Prostate gland (tissue), 2 donors: ENCODE measurements around the gene SLC7A7. TPM values are rescaled to one million over a fixed set of nuclear protein-coding genes. Genes with fewer than 3 reads are reported as not detected.

ENCODE experiments used
- DNase-seq: peaks from one replicate; pipeline ENCODE4 v3.0.0-alpha.2; 2019; ENCODE audit warnings: low spot score
- H3K27ac ChIP-seq, 2 donors: fragments of 200-600 bp; sonication (generic); 2 replicates each; pipeline ENCODE4 v1.5.1; 2017 to 2019
- H3K27me3 ChIP-seq: fragments of 200-600 bp; sonication (generic); replicated peaks from 2 replicates; pipeline ENCODE4 v1.5.1; 2019; ENCODE audit not compliant: insufficient read depth
- H3K36me3 ChIP-seq, 2 donors: fragments of 200-600 bp; sonication (generic); 1 replicate in 1 of 2; 2 replicates in 1 of 2; pipeline versions ENCODE4 v1.5.1 to v1.8.1; 2017 to 2019
- H3K4me1 ChIP-seq: fragments of 200-600 bp; sonication (generic); replicated peaks from 2 replicates; pipeline ENCODE4 v1.5.1; 2019
- H3K4me3 ChIP-seq, 2 donors: fragments of 200-600 bp; sonication (generic); 2 replicates each; pipeline ENCODE4 v1.5.1; 2017 to 2019
- H3K9me3 ChIP-seq: fragments of 200-600 bp; sonication (generic); 2 replicates; pipeline ENCODE4 v1.5.1; 2017
- POLR2A ChIP-seq: fragments of 450-650 bp; IDR thresholded peaks from one replicate; pipeline ENCODE4 v1.6.1; 2016; ENCODE audit warnings: antibody characterized with exemption, mild to moderate bottlenecking
- POLR2AphosphoS5 ChIP-seq: sonication (generic); formaldehyde crosslinking; IDR thresholded peaks from one replicate; pipeline ENCODE4 v1.6.1; 2017; ENCODE audit warnings: antibody characterized with exemption
- WGBS: methylation state at CpG from one replicate; pipeline ENCODE4 v1.1.5; 2018; 5-methylcytosine and 5-hydroxymethylcytosine counted together
- intact Hi-C: fragments of 100-400 bp; cut with DNase I; formaldehyde crosslinking; loops from one replicate; pipeline ENCODE4 v1.14.2; 2022
- small RNA-seq, 2 donors: library from RNA; depleted of rRNA; stranded (forward); fragments of <200 nt; gene quantifications; one replicate each; pipeline ENCODE3, GENCODE V24; 2016
- total RNA-seq, 2 donors: library from RNA; depleted of rRNA; stranded (reverse); fragments of >200 nt; gene quantifications; one replicate each; pipeline ENCODE4 v1.1.0, GENCODE V29; 2016
- TF ChIP-seq, protein P1 (sequence below), 4 experiments: fragments of 200-600 bp in 2 of 4; fragments of 450-650 bp in 2 of 4; sonication (generic) in 2 of 4; IDR thresholded peaks; 1 replicate in 3 of 4; 2 replicates in 1 of 4; pipeline ENCODE4 v1.5.1; 2016 to 2019; ENCODE audit warnings: antibody characterized with exemption in 4 of 4, mild to moderate bottlenecking in 2 of 4, moderate library complexity in 2 of 4

SLC7A7 gene
- total RNA-seq, 2 donors from 2014 or later: 4.6 to 8.1 TPM

DNA sequence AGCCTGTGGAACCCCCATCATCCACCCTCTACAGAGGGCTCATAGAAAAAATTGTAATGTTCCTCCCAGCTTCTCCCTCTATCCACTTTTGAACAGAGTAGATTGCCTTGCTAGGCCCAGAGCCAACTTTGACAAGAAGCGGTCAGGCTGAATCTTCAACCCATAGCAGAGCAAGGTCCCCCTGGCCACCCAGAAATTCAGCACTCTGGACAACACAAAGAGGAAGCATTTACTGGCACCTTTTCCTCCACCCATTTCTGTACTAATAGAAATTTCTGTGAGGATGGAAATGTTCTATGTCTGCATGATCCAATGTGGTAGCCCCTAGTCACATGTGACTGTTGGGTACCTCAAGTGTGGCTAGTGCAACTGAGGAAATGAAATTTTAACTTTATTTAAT is 91.4 kb downstream of the SLC7A7 start:
- no peaks in the 10 kb centered on the region for H3K27me3 ChIP-seq
- H3K9me3 ChIP-seq: no peaks in the 10 kb centered on the region
- no peaks in the 10 kb centered on the region for H3K36me3 ChIP-seq
- WGBS: 82% methylated on average over 1 of the region's 1 CpG
- intact Hi-C loops: no loop called here
- no peak for DNase-seq
- no peak overlapping the region for H3K4me3 ChIP-seq
- no peak overlapping the region for H3K27ac ChIP-seq
- H3K4me1 ChIP-seq: no peaks in the 10 kb centered on the region
- TF ChIP-seq POLR2AphosphoS5 (no peak), POLR2A (no peak)
- TF ChIP-seq, protein P1, sequence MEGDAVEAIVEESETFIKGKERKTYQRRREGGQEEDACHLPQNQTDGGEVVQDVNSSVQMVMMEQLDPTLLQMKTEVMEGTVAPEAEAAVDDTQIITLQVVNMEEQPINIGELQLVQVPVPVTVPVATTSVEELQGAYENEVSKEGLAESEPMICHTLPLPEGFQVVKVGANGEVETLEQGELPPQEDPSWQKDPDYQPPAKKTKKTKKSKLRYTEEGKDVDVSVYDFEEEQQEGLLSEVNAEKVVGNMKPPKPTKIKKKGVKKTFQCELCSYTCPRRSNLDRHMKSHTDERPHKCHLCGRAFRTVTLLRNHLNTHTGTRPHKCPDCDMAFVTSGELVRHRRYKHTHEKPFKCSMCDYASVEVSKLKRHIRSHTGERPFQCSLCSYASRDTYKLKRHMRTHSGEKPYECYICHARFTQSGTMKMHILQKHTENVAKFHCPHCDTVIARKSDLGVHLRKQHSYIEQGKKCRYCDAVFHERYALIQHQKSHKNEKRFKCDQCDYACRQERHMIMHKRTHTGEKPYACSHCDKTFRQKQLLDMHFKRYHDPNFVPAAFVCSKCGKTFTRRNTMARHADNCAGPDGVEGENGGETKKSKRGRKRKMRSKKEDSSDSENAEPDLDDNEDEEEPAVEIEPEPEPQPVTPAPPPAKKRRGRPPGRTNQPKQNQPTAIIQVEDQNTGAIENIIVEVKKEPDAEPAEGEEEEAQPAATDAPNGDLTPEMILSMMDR (IDR thresholded peaks at IDR 0.05): no peak

Small RNA genes lying within 50 kb of the gene (small RNA-seq; reads per million reads assigned to genes)
- gene RF00019: 0 reads per million in 2 donors
- gene RF00588: 0 reads per million in 2 donors

Other genes starting within 250 kb of the SLC7A7 start
- gene DAD1, start 226.2 kb downstream of the SLC7A7 start, total RNA-seq: 100 to 1,000 TPM; 231 to 289 TPM
- 100 to 1,000 TPM in 1 of 2 donors, 10 to 100 TPM in 1; 25.9 to 116 TPM for gene ABHD4, start 217.1 kb downstream of the SLC7A7 start, total RNA-seq
- not detected for gene OR6J1, start 171.1 kb downstream of the SLC7A7 start, total RNA-seq
- 10 to 100 TPM; 65.2 to 81.9 TPM for gene OXA1L, start 48.7 kb downstream of the SLC7A7 start, total RNA-seq
- gene MRPL52, start 14.5 kb upstream of the SLC7A7 start, total RNA-seq: 100 to 1,000 TPM in 1 of 2 donors, 10 to 100 TPM in 1; 54.5 to 195 TPM
- gene MMP14, start 21.1 kb upstream of the SLC7A7 start, total RNA-seq: 10 to 100 TPM; 64.9 to 90.4 TPM
- 100 to 1,000 TPM; 124 to 150 TPM for gene LRP10, start 56.3 kb upstream of the SLC7A7 start, total RNA-seq
- gene REM2, start 67.8 kb upstream of the SLC7A7 start, total RNA-seq: 1 to 10 TPM in 1 of 2 donors, under 1 TPM in 1; 0.62 to 1.0 TPM
- 100 to 1,000 TPM; 170 to 463 TPM for gene RBM23, start 103.7 kb upstream of the SLC7A7 start, total RNA-seq
- gene PRMT5, start 113.9 kb upstream of the SLC7A7 start, total RNA-seq: 10 to 100 TPM; 65.0 to 71.0 TPM
- 10 to 100 TPM; 39.8 to 53.3 TPM for gene HAUS4, start 141.7 kb upstream of the SLC7A7 start, total RNA-seq
- gene AJUBA, start 167.1 kb upstream of the SLC7A7 start, total RNA-seq: 10 to 100 TPM; 21.0 to 27.9 TPM
- 10 to 100 TPM; 15.1 to 17.6 TPM for gene C14orf93, start 194.7 kb upstream of the SLC7A7 start, total RNA-seq
- gene PSMB5, start 219.5 kb upstream of the SLC7A7 start, total RNA-seq: 100 to 1,000 TPM; 124 to 152 TPM
- not detected for gene PSMB11, start 226.8 kb upstream of the SLC7A7 start, total RNA-seq
- 1 to 10 TPM; 4.0 to 7.2 TPM for gene CDH24, start 242.1 kb upstream of the SLC7A7 start, total RNA-seq